ENCODE measurements around the gene CCDC88B.
A peak's percentile ranks its signal among the peaks of the same experiment; 100 is the strongest.
"Not testable (repeated sequence)": the region's sequence is repeated elsewhere in the genome, so short reads cannot be mapped to it uniquely, and the experiment has no call there.

The CCDC88B gene

GRCh38 chr11:64305691-64306562, 34.1 kb upstream of the CCDC88B start (continued):
- peak; percentile 72 for TF ChIP-seq SP3 (tag by site-specific recombination; IDR thresholded peaks at IDR 0.05)
- TF ChIP-seq CTCF (tag by site-specific recombination; IDR thresholded peaks at IDR 0.05), result peak; percentile 64
- TF ChIP-seq GLIS2 (tag by site-specific recombination; IDR thresholded peaks at IDR 0.05), result peak; percentile 79
- TF ChIP-seq ZNF398 (tag by site-specific recombination; IDR thresholded peaks at IDR 0.05), result peak; percentile 76
- TF ChIP-seq GLIS1 (tag by site-specific recombination; IDR thresholded peaks at IDR 0.05), result peak; percentile 89

GRCh38 chr11:64306563-64306875, 33.5 kb upstream of the CCDC88B start:
- ChIA-PET POLR2A (interaction anchor here (3.5 kb wide), 1 partner anchor 11 kb away, joined by 43 read pairs; the partner anchor contains the start of genes PRDX5 and TRMT112), CTCF (interaction anchor here (0.6 to 0.8 kb wide), 3 partner anchors 49 to 301 kb away, joined by 3 to 7 read pairs (median 3); no protein-coding TSS in a partner anchor)
- Histone ChIP-seq H3K4me1 (ENCODE audit: control insufficient read depth, insufficient read depth, low read length) (no peaks in the 10 kb centered on the region), H3K27ac (ENCODE audit: extremely low read depth, low read depth, low read length) (peak overlapping the region; percentile 59; the same call in 1 of the 2 replicates), H3K4me3 (ENCODE audit: low read depth, low read length) (peak overlapping the region; percentile 62), H3K9me3 (ENCODE audit: control insufficient read depth, insufficient read depth, low read depth, low read length) (no peaks in the 10 kb centered on the region), H3K36me3 (ENCODE audit: control insufficient read depth in 2 of 2, insufficient read depth in 1 of 2, low read length in 2 of 2) (peaks cover 0 to 5% of the 10 kb centered on the region in 2 experiments; a peak in 1 of 3 replicates)
- TF ChIP-seq ZNF18 (tag by site-specific recombination; IDR thresholded peaks at IDR 0.05), result peak; percentile 99
- no peak for TF ChIP-seq ZNF629 (tag by site-specific recombination; IDR thresholded peaks at IDR 0.05)
- no peak for TF ChIP-seq ZNF202 (tag by site-specific recombination; IDR thresholded peaks at IDR 0.05; ENCODE audit: borderline replicate concordance)
- no peak for TF ChIP-seq KLF9 (tag by site-specific recombination; IDR thresholded peaks at IDR 0.05; ENCODE audit: low read depth)

- Histone ChIP-seq H3K27ac (ENCODE audit: extremely low read depth, low read depth, low read length) (no peak overlapping the region), H3K4me3 (ENCODE audit: low read depth, low read length) (peak overlapping the region; percentile 62; the same call in 1 of the 2 replicates), H3K36me3 (ENCODE audit: control insufficient read depth in 2 of 2, insufficient read depth in 1 of 2, low read length in 2 of 2) (peaks cover 0 to 5% of the 10 kb centered on the region in 2 experiments; a peak in 1 of 3 replicates), H3K4me1 (ENCODE audit: control insufficient read depth, insufficient read depth, low read length) (no peaks in the 10 kb centered on the region), H3K9me3 (ENCODE audit: control insufficient read depth, insufficient read depth, low read depth, low read length) (no peaks in the 10 kb centered on the region)
- TF ChIP-seq ZNF341 (tag by site-specific recombination; IDR thresholded peaks at IDR 0.05; ENCODE audit: low read depth) (0 out of 2 replicates have a peak, but pooled peaks have one; percentile 27), ZNF23 (tag by site-specific recombination; IDR thresholded peaks at IDR 0.05; ENCODE audit: borderline replicate concordance) (no peak), ZIC2 (tag by site-specific recombination; IDR thresholded peaks at IDR 0.05) (peak; percentile 52)
- CTCF ChIA-PET, result interaction anchor here (0.6 to 1.6 kb wide), 7 partner anchors 48 to 459 kb away, joined by 3 to 9 read pairs (median 3); no protein-coding TSS in a partner anchor
- POLR2A ChIA-PET, result interaction anchor here (3.5 kb wide), 1 partner anchor 11 kb away, joined by 43 read pairs; the partner anchor contains the start of genes PRDX5 and TRMT112
Measured at GRCh38 chr11:64306876-64307622, 33.0 kb upstream of the CCDC88B start.

GRCh38 chr11:64307795-64308194, 32.2 kb upstream of the CCDC88B start:
- CTCF ChIA-PET, result interaction anchor here (0.6 to 1.6 kb wide), 4 partner anchors 47 to 458 kb away, joined by 3 to 9 read pairs (median 4); no protein-coding TSS in a partner anchor
- H3K36me3 ChIP-seq (ENCODE audit: control insufficient read depth in 2 of 2, insufficient read depth in 1 of 2, low read length in 2 of 2); H3K4me1 ChIP-seq (ENCODE audit: control insufficient read depth, insufficient read depth, low read length); H3K9me3 ChIP-seq (ENCODE audit: control insufficient read depth, insufficient read depth, low read depth, low read length); H3K4me3 ChIP-seq (ENCODE audit: low read depth, low read length); POLR2A ChIA-PET; H3K27ac ChIP-seq (ENCODE audit: extremely low read depth, low read depth, low read length): not testable (repeated sequence)
